ENCODE data around the gene OR5K2.

- TF ChIP-seq CTCF (IDR thresholded peaks at IDR 0.05): no peak
- no peak for TF ChIP-seq POLR2A (IDR thresholded peaks at IDR 0.05)
- TF ChIP-seq POLR2AphosphoS5 (IDR thresholded peaks at IDR 0.05): peak in 1 of 4 donors; percentile 17
- no peak for TF ChIP-seq EP300 (IDR thresholded peaks at IDR 0.05)
These were observed 15.6 kb downstream of the OR5K2 start for GRCh38 chr3:98513091-98513511.
